GM12864 (cell line): ENCODE data around the gene MBP.

Source experiments
- DNase-seq: peaks from one replicate; pipeline ENCODE4 v3.0.0-alpha.2; 2011; ENCODE audit warnings: low read depth
- H3K4me3 ChIP-seq: 2 replicates; pipeline ENCODE4 v1.5.1; 2011; ENCODE audit warnings: mild to moderate bottlenecking, low read depth, low read length, control low read depth
- CTCF ChIP-seq: IDR thresholded peaks from 2 replicates; pipeline ENCODE4 v1.5.1; 2011; ENCODE audit warnings: low read depth, mild to moderate bottlenecking, moderate library complexity, low read length, control low read depth, inconsistent platforms; ENCODE audit errors: missing control alignments

The MBP gene

GRCh38 chr18:77035380-77036187, 97.0 kb downstream of the MBP start:
- no peak for DNase-seq
- no peak for TF ChIP-seq CTCF

DNA sequence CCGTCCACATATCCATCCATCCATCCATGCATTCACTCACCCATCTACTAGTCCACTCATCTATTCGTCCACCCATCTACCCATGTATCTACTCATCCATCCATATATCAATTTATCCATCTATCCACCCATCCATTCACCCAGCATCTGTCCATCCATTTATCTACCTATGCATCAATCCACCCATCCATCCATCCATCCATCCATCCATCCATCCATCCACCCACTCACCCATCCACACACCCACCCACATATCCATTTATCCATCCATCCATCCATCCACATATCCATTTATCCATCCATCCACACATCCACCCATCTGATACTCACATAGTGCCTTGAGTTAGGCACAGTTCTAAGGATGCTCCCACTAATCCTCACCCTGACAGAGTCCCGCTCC, 99.0 kb downstream of the MBP start:
- H3K4me3 ChIP-seq: no peak overlapping the region
- no peak for DNase-seq
- no peak for TF ChIP-seq CTCF

More at GRCh38 chr18:77035380-77036187, 97.0 kb downstream of the MBP start:
- no peak overlapping the region for H3K4me3 ChIP-seq

GRCh38 chr18:77032181-77032701, 100.3 kb downstream of the MBP start:
- H3K4me3 ChIP-seq: no peak overlapping the region
- TF ChIP-seq CTCF: no peak
- no peak for DNase-seq

DNA sequence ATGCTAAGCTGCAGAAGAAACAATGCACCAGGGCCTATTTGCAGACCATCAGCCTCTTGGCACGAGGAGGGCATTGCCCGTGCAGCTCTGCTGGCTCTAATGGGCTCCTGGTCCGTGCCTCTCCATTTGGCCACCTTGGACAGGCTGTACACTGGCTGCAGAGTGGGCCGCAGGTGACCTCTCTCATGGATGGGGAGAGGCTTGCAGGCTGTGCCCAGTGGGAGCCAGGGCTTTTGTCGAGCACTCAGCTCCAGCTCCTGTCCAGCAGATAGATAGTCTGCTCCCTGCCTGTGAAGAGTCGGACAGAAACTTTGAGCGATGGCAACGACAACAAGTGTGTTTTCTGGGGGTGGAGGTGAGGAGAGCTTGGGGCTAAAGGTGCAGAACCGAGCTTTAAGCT, 100.9 kb downstream of the MBP start:
- no peak overlapping the region for H3K4me3 ChIP-seq
- no peak for TF ChIP-seq CTCF
- DNase-seq: no peak

- no peak for DNase-seq
- no peak overlapping the region for H3K4me3 ChIP-seq
- TF ChIP-seq CTCF: no peak
Measured at GRCh38 chr18:77030201-77030600, 102.4 kb downstream of the MBP start.

- H3K4me3 ChIP-seq: no peak overlapping the region
- DNase-seq: no peak
- TF ChIP-seq CTCF: no peak
Measured at GRCh38 chr18:77025831-77026363, 106.7 kb downstream of the MBP start.
